K562 (cell line): ENCODE data around the gene SLC6A13. TPM values are rescaled to one million over a fixed set of nuclear protein-coding genes. Genes with fewer than 3 reads are reported as not detected.

Source experiments
- ATAC-seq: fragments of 200-7000 bp; cut with Tn5 transposase; 3 replicates; pipeline ENCODE4 v1.9.1; 2020; ENCODE audit warnings: moderate library complexity
- BruUV-seq: library from RNA; stranded (reverse); fragments of 400-500 nt; replicated peaks from 2 replicates; lab custom pipeline; 2021; lab: Mats Ljungman, UMichigan
- CTCF ChIA-PET: fragments of 300-600 bp; formaldehyde crosslinking; extraction: SDS; loops from one replicate; lab custom pipeline; 2021; ENCODE audit warnings: low intra/inter-chr PET ratio; lab: Yijun Ruan, JAX
- POLR2A ChIA-PET: fragments of 300-600, 350-650 bp; sonication (Branson Sonifier 250); formaldehyde crosslinking; extraction: SDS; loops from one replicate; lab custom pipeline; 2021; ENCODE audit warnings: antibody characterized with exemption, inconsistent platforms; lab: Yijun Ruan, JAX
- DNase-seq, 4 experiments: peaks; one replicate each; pipeline versions ENCODE4 v3.0.0 to v3.0.0-alpha.2; 2011 to 2018; ENCODE audit warnings: low spot score in 3 of 4, mixed read lengths in 3 of 4; ENCODE audit errors: extremely low read depth in 1 of 4
- FAIRE-seq: peaks from 2 replicates; lab custom pipeline; 2011; peaks lifted over from hg19 to GRCh38; lab: Jason Lieb, UNC
- H2AFZ ChIP-seq: 2 replicates; pipeline ENCODE4 v1.6.0; 2011; ENCODE audit warnings: low read depth, low read length, control low read depth, inconsistent platforms
- H3K27ac ChIP-seq: fragments of 200-600 bp; 3 replicates; pipeline ENCODE4 v1.8.0; 2011; ENCODE audit warnings: low read depth, mild to moderate bottlenecking, control low read depth, inconsistent platforms, low read length, moderate library complexity, mixed read lengths; ENCODE audit errors: extremely low read depth
- H3K27me3 ChIP-seq, 2 experiments: fragments of 300-600 bp in 1 of 2; 2 replicates in 1 of 2; 3 replicates in 1 of 2; pipeline versions ENCODE4 v1.6.0 to v1.8.0; 2011; ENCODE audit warnings: inconsistent platforms in 2 of 2, low read length in 2 of 2, mild to moderate bottlenecking in 1 of 2, mixed read lengths in 1 of 2, moderate library complexity in 1 of 2; ENCODE audit not compliant: control insufficient read depth in 2 of 2, insufficient read depth in 2 of 2
- H3K36me3 ChIP-seq: fragments of 300-600 bp; 3 replicates; pipeline ENCODE4 v1.8.0; 2011; ENCODE audit warnings: mild to moderate bottlenecking, low read length, inconsistent platforms; ENCODE audit not compliant: control insufficient read depth, insufficient read depth
- H3K4me1 ChIP-seq, 2 experiments: fragments of 200-600 bp in 1 of 2; replicated peaks in 1 of 2; 2 replicates in 1 of 2; 3 replicates in 1 of 2; pipeline versions ENCODE4 v1.5.1 to v1.8.0; 2011; ENCODE audit warnings: inconsistent platforms in 2 of 2, low read length in 2 of 2, mild to moderate bottlenecking in 1 of 2, mixed read lengths in 1 of 2, moderate library complexity in 1 of 2; ENCODE audit not compliant: control insufficient read depth in 2 of 2, insufficient read depth in 2 of 2
- H3K4me2 ChIP-seq: 2 replicates; pipeline ENCODE4 v1.6.1; 2011; ENCODE audit warnings: low read length, control low read depth, inconsistent platforms, mixed read lengths; ENCODE audit not compliant: insufficient read depth
- H3K4me3 ChIP-seq: fragments of 200-600 bp; sonication (generic), shearing (Covaris generic); 2 replicates; pipeline ENCODE4 v1.5.1; 2016; ENCODE audit warnings: control low read depth, inconsistent platforms
- H3K79me2 ChIP-seq: fragments of 200-600 bp; 3 replicates; pipeline ENCODE4 v1.8.0; 2011; ENCODE audit warnings: low read length, inconsistent platforms; ENCODE audit not compliant: control insufficient read depth, insufficient read depth
- H3K9ac ChIP-seq, 2 experiments: 2 replicates each; pipeline versions ENCODE4 v1.6.0 to v1.6.1; 2011; ENCODE audit warnings: low read depth in 2 of 2, low read length in 2 of 2, control low read depth in 1 of 2, inconsistent platforms in 1 of 2, mild to moderate bottlenecking in 1 of 2, mixed read lengths in 1 of 2; ENCODE audit not compliant: insufficient read depth in 1 of 2
- H3K9me1 ChIP-seq: one replicate; pipeline ENCODE4 v1.6.0; 2011; ENCODE audit warnings: inconsistent platforms, mild to moderate bottlenecking, low read length, moderate library complexity; ENCODE audit not compliant: control insufficient read depth, insufficient read depth
- H3K9me3 ChIP-seq: replicated peaks from 2 replicates; pipeline ENCODE4 v1.5.1; 2011; ENCODE audit warnings: low read depth, low read length, inconsistent platforms; ENCODE audit not compliant: control insufficient read depth, insufficient read depth
- H4K20me1 ChIP-seq: replicated peaks from 2 replicates; pipeline ENCODE4 v1.6.1; 2011; ENCODE audit warnings: low read length, inconsistent platforms, mixed read lengths; ENCODE audit not compliant: control insufficient read depth, insufficient read depth
- CBX3 ChIP-seq, 2 experiments: IDR thresholded peaks; 1 replicate in 1 of 2; 2 replicates in 1 of 2; pipeline ENCODE4 v1.6.1; 2012; ENCODE audit warnings: inconsistent platforms in 2 of 2, low read length in 2 of 2, borderline replicate concordance in 1 of 2, control low read depth in 1 of 2
- ELK3 ChIP-seq: fragments of 450-650 bp; formaldehyde crosslinking; IDR thresholded peaks from 2 replicates; pipeline ENCODE4 v1.4.0; 2020; ENCODE audit warnings: mild to moderate bottlenecking
- GATA2 ChIP-seq: sonication (generic); formaldehyde crosslinking; IDR thresholded peaks from 2 replicates; pipeline ENCODE4 v1.4.0; 2020; ENCODE audit warnings: mild to moderate bottlenecking, missing genetic modification reagents
- KLF10 ChIP-seq: fragments of 250-450 bp; sonication (Bioruptor Pico); IDR thresholded peaks from 2 replicates; pipeline ENCODE4 v1.6.1; 2021; ENCODE audit warnings: matching md5 sums
- MTA1 ChIP-seq: fragments of 450-650 bp; IDR thresholded peaks from 2 replicates; pipeline ENCODE4 v1.6.1; 2017; ENCODE audit warnings: borderline replicate concordance
- NCOR1 ChIP-seq: fragments of 450-650 bp; IDR thresholded peaks from 2 replicates; pipeline ENCODE4 v1.6.1; 2016; ENCODE audit warnings: mild to moderate bottlenecking, moderate library complexity
- RBBP5 ChIP-seq: fragments of 200-600 bp; sonication (generic); IDR thresholded peaks from 2 replicates; pipeline ENCODE4 v1.6.1; 2012; ENCODE audit warnings: borderline replicate concordance, mild to moderate bottlenecking, low read length, control low read depth, inconsistent platforms; ENCODE audit not compliant: insufficient read depth, poor library complexity, severe bottlenecking
- RBFOX2 ChIP-seq: fragments of 200-400 bp; formaldehyde crosslinking; IDR thresholded peaks from 2 replicates; pipeline ENCODE4 v1.6.1; 2017; ENCODE audit warnings: low read depth, mild to moderate bottlenecking, low read length, moderate library complexity
- SRSF9 ChIP-seq: fragments of 200-400 bp; formaldehyde crosslinking; IDR thresholded peaks from 2 replicates; pipeline ENCODE4 v1.6.1; 2017; ENCODE audit warnings: low read depth, low read length, borderline replicate concordance
- TOE1 ChIP-seq, 2 experiments: fragments of 450-650 bp in 1 of 2; sonication (generic) in 1 of 2; formaldehyde crosslinking in 1 of 2; IDR thresholded peaks; 2 replicates each; pipeline versions ENCODE4 v1.7.1 to v1.8.0; 2016 to 2022; ENCODE audit warnings: borderline replicate concordance in 2 of 2, mild to moderate bottlenecking in 2 of 2, antibody characterized with exemption in 1 of 2, inconsistent platforms in 1 of 2, low read depth in 1 of 2, missing genetic modification reagents in 1 of 2, moderate library complexity in 1 of 2
- XRCC3 ChIP-seq: fragments of 450-650 bp; IDR thresholded peaks from 2 replicates; pipeline ENCODE4 v1.6.1; 2017; ENCODE audit warnings: mild to moderate bottlenecking, moderate library complexity
- ZKSCAN3 ChIP-seq: fragments of 250-450 bp; sonication (Bioruptor Pico); IDR thresholded peaks from 2 replicates; pipeline ENCODE4 v1.4.0; 2020
- WGBS: fragments of 100-300 bp; shearing (Covaris generic); methylation state at CpG from one replicate; pipeline ENCODE4 v1.1.6; 2016; ENCODE audit warnings: low coverage, mixed read lengths; ENCODE audit not compliant: insufficient coverage; ENCODE audit errors: missing lambda C conversion rate; 5-methylcytosine and 5-hydroxymethylcytosine counted together
- in situ Hi-C: fragments of 300-500 bp; cut with MboI; formaldehyde crosslinking; loops from 4 replicates; pipeline ENCODE4 v1.15.0; 2018; ENCODE audit warnings: inconsistent platforms, mixed read lengths
- intact Hi-C: fragments of 100-400 bp; cut with micrococcal nuclease; formaldehyde crosslinking; loops from 2 replicates; pipeline ENCODE4 v1.14.2; 2022
- polyA plus RNA-seq, 8 experiments: library from polyadenylated mRNA; depleted of rRNA in 4 of 8; stranded (reverse) in 5 of 8; unstranded in 3 of 8; fragments of >200 nt; fragmentation: Nextera tagmentation in 2 of 8; fragmentation: Illumina TruSeq in 1 of 8; extraction: Ambion mirVana in 2 of 8; extraction: Trizol in 1 of 8; gene quantifications; 2 replicates each; pipeline versions ENCODE4 v1.2.1 to v1.2.3, GENCODE V29; 2011 to 2014; ENCODE audit warnings: inconsistent platforms in 1 of 8, missing spikeins in 1 of 8
- total RNA-seq, 7 experiments: library from RNA; depleted of rRNA in 6 of 7; stranded (reverse); fragments of >200 nt in 6 of 7; fragmentation: Illumina TruSeq in 2 of 7; extraction: Trizol in 2 of 7; gene quantifications; 2 replicates each; pipeline versions ENCODE4 v1.2.1 to v1.2.3, GENCODE V29; 2011 to 2021; ENCODE audit warnings: low replicate concordance in 1 of 7
- TF ChIP-seq, protein P1 (sequence below), 2 experiments: fragments of 450-650 bp; conservative IDR thresholded peaks; 2 replicates each; pipeline ENCODE4 v1.6.1; 2017; ENCODE audit warnings: mild to moderate bottlenecking in 2 of 2, moderate library complexity in 2 of 2
- TF ChIP-seq, protein P2 (sequence below): fragments of 450-650 bp; IDR thresholded peaks from 2 replicates; pipeline ENCODE4 v1.6.1; 2016; ENCODE audit warnings: missing biosample characterization, missing genetic modification characterization
- TF ChIP-seq, protein P3 (sequence below), 2 experiments: fragments of 450-650 bp; IDR thresholded peaks; 2 replicates each; pipeline ENCODE4 v1.6.1; 2018; ENCODE audit warnings: mild to moderate bottlenecking in 2 of 2, low read depth in 1 of 2; ENCODE audit not compliant: partially characterized antibody in 2 of 2

Gene SLC6A13
- total and polyA plus RNA-seq, 9 of the 15 experiments (the other 6 are each of a cell fraction or from before 2014, with no cell fraction given), result 0.06 to 0.33 (median 0.22) TPM; not detected in 4

- no peak for ATAC-seq
- Histone ChIP-seq H3K27ac (no peak overlapping the region), H3K79me2 (no peaks in the 10 kb centered on the region), H3K9ac (no peak overlapping the region), H3K9me1 (no peaks in the 10 kb centered on the region), H3K4me3 (no peak overlapping the region), H3K27me3 (no peaks in the 10 kb centered on the region), H3K4me1 (no peaks in the 10 kb centered on the region), H3K36me3 (no peaks in the 10 kb centered on the region), H3K9me3 (no peaks in the 10 kb centered on the region), H3K4me2 (no peak overlapping the region), H4K20me1 (no peaks in the 10 kb centered on the region), H2AFZ (no peak overlapping the region)
- ChIA-PET CTCF (no interaction called here), POLR2A (no interaction called here)
- in situ Hi-C loops, result no loop called here
- intact Hi-C loops, result no loop called here
- BruUV-seq, result no TSS peak
- FAIRE-seq, result no peak
- DNase-seq, result no peak
- WGBS, result 58% methylated on average over 6 of the region's 6 CpGs
- TF ChIP-seq MTA1 (no peak), KLF10 (CRISPR knock-in tag) (no peak), NCOR1 (no peak), GATA2 (no peak), TOE1 (IDR thresholded peaks at IDR 0.05; ENCODE audit: borderline replicate concordance) (no peak), TOE1 (CRISPR knock-in tag; IDR thresholded peaks at IDR 0.05; ENCODE audit: borderline replicate concordance, low read depth) (no peak), CBX3 (IDR thresholded peaks at IDR 0.05; ENCODE audit: borderline replicate concordance in 1 of 2, low read length in 2 of 2) (no peak), SRSF9 (no peak), XRCC3 (no peak), ELK3 (CRISPR knock-in tag) (no peak), RBFOX2 (no peak), ZKSCAN3 (CRISPR knock-in tag) (no peak), RBBP5 (no peak)
- TF ChIP-seq, protein P1, sequence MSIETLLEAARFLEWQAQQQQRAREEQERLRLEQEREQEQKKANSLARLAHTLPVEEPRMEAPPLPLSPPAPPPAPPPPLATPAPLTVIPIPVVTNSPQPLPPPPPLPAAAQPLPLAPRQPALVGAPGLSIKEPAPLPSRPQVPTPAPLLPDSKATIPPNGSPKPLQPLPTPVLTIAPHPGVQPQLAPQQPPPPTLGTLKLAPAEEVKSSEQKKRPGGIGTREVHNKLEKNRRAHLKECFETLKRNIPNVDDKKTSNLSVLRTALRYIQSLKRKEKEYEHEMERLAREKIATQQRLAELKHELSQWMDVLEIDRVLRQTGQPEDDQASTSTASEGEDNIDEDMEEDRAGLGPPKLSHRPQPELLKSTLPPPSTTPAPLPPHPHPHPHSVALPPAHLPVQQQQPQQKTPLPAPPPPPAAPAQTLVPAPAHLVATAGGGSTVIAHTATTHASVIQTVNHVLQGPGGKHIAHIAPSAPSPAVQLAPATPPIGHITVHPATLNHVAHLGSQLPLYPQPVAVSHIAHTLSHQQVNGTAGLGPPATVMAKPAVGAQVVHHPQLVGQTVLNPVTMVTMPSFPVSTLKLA (conservative IDR thresholded peaks at IDR 0.05), result no peak
- TF ChIP-seq, protein P2, sequence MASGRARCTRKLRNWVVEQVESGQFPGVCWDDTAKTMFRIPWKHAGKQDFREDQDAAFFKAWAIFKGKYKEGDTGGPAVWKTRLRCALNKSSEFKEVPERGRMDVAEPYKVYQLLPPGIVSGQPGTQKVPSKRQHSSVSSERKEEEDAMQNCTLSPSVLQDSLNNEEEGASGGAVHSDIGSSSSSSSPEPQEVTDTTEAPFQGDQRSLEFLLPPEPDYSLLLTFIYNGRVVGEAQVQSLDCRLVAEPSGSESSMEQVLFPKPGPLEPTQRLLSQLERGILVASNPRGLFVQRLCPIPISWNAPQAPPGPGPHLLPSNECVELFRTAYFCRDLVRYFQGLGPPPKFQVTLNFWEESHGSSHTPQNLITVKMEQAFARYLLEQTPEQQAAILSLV (tag), result no peak
- TF ChIP-seq, protein P3, sequence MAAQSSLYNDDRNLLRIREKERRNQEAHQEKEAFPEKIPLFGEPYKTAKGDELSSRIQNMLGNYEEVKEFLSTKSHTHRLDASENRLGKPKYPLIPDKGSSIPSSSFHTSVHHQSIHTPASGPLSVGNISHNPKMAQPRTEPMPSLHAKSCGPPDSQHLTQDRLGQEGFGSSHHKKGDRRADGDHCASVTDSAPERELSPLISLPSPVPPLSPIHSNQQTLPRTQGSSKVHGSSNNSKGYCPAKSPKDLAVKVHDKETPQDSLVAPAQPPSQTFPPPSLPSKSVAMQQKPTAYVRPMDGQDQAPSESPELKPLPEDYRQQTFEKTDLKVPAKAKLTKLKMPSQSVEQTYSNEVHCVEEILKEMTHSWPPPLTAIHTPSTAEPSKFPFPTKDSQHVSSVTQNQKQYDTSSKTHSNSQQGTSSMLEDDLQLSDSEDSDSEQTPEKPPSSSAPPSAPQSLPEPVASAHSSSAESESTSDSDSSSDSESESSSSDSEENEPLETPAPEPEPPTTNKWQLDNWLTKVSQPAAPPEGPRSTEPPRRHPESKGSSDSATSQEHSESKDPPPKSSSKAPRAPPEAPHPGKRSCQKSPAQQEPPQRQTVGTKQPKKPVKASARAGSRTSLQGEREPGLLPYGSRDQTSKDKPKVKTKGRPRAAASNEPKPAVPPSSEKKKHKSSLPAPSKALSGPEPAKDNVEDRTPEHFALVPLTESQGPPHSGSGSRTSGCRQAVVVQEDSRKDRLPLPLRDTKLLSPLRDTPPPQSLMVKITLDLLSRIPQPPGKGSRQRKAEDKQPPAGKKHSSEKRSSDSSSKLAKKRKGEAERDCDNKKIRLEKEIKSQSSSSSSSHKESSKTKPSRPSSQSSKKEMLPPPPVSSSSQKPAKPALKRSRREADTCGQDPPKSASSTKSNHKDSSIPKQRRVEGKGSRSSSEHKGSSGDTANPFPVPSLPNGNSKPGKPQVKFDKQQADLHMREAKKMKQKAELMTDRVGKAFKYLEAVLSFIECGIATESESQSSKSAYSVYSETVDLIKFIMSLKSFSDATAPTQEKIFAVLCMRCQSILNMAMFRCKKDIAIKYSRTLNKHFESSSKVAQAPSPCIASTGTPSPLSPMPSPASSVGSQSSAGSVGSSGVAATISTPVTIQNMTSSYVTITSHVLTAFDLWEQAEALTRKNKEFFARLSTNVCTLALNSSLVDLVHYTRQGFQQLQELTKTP (IDR thresholded peaks at IDR 0.05; ENCODE audit: low read depth in 1 of 2, partially characterized antibody in 2 of 2), result no peak
Measured at GRCh38 chr12:272942-273341, 10.3 kb upstream of the SLC6A13 start.
